ENCODE results near the gene GIMAP7.

DNA sequence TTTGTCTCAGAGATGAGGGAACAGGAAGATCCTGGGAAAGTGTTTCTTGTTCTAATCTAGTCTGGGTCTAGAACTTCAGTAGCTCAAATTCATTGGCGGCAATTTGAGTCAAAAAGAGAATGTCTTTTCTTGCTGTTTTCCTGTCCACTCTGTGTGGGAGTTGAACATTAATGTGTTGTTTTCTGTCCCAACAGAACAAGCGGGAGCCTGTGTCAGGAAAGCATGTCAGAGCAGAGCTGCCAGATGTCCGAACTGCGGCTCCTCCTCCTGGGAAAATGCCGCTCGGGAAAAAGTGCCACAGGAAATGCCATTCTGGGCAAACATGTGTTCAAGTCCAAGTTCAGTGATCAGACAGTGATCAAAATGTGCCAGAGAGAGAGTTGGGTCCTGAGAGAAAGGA, 48.2 kb upstream of the GIMAP7 start:
- TF ChIP-seq CTCF (IDR thresholded peaks at IDR 0.05) = no peak
- TF ChIP-seq EZH2 (IDR thresholded peaks at IDR 0.05; ENCODE audit: borderline replicate concordance, insufficient read depth, low read depth, low read length, poor library complexity, severe bottlenecking) = no peak
